ENCODE data around the gene APCDD1L.

APCDD1L gene

DNA sequence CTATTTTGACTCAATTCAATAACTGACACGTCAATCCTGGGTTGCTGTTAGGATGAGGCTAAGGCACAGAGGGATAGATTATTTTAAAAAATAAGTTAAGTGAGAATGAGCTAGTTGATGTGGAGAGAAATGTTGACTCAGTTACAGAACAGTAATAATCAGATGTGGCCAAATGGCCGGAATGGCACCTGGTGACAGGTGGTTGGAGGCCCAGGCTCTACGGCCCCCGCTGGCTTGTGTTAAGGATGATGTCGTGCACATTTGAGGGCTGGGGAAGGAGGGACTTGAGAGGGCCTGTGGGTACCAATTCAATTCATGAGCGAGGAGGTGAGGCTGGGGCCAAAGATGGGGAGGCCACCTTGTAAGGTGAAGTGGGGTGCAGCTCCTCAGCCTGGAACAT lies 31.7 kb downstream of the APCDD1L start:
- DNase-seq = no peak

DNA sequence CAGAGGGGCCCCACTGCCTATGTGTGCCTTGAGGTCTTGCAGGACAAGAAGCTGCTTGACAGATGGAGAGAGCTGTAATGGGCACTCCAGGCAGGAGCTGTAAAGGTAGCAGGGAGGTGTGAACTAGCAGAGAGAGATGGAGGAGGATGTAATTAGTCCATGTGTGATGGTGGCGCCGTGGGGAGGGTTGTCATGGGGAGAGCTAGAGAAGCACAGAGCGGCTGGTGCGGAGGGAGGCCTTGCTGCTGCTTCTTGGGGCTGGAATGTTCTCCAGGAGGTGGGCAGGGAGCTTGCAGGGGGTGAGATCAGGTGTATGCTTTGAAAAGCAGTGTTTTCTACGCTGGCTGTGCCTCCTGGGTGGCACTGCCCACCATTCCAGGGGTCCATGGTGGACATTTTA lies 32.1 kb downstream of the APCDD1L start:
- no peak for DNase-seq

DNA sequence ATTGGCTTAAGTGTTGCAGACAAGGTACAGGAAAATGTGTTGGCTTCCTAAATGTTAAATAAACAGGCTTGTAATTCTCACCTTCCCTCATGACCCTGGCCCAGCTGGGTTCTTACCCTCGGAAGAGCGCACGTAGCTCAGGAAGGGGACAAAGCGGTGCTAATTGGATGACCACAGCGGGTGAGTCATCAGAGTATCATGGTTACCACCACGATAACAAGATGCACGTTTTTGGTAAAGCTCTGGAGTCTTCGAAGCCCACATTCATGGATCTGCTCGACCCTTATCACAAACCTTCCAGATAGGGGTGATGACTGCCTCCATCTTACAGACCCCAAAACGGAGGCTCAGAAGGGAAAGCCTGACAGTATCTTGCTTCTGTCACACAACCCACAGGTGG lies 32.8 kb downstream of the APCDD1L start:
- no peak for DNase-seq

DNA sequence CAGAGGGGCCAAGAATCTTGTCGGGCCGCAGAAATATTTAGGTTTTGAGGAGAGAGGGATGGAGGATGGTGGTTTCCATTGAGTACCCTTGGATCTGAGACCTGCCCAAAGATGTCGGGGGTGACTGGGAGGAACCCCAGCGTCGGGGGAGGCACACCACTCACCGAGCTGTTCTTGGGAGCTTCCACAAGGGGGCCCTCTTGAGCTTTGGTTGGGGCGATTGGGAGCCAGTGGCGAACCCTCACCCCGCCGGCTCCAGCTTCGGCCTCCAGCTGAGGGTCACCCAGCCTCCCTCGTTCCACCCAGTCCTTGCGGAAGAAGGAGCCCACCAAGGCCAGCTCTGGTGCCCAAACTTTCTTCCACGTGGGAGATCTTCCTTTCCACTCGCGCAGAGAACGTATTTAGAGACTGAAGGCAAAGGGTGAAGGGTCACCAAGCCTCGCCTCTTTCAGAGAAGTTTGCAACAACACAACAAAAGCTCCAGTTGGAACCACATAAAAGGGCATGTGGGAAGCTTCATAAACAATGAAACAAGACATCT lies 33.6 kb downstream of the APCDD1L start:
- peak; percentile 56 to 61 for DNase-seq

DNA sequence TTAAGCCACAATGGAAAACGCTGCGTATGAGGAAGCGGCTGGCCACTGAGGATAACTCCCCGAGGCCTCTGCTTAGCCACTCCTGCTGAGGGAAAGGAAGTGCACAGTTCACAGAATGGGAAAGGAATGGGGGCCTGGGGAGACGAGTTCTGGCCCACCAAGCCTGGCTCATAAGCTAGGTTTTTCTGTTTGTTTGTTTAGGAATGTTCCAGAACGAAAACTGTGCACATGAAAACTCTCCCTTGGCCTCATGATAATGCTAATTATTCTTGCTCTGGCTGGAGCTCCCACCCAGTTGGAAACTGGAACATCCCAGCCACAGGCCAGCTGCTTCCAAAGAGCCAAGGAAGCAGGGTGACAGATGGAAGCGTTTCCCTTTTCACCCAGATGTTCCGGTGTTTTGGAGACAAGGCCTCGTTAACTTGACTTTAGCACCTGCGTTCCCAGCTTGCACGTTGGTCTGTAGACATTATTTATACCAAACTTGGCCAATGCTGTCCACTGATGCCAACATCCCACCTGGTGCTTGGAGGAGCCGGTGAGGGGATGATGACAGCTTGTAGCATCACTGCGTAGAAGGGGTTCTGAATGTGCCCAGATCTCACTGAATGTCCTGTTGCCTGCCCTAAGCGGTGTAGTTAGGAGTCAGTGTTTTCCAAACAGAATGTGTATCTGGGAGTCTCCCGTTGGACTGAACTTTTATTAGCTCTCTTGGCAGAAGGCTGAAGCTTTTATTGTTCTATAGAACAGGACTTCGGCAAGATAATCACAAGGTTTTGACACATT lies 34.5 kb downstream of the APCDD1L start:
- no peak for DNase-seq

DNA sequence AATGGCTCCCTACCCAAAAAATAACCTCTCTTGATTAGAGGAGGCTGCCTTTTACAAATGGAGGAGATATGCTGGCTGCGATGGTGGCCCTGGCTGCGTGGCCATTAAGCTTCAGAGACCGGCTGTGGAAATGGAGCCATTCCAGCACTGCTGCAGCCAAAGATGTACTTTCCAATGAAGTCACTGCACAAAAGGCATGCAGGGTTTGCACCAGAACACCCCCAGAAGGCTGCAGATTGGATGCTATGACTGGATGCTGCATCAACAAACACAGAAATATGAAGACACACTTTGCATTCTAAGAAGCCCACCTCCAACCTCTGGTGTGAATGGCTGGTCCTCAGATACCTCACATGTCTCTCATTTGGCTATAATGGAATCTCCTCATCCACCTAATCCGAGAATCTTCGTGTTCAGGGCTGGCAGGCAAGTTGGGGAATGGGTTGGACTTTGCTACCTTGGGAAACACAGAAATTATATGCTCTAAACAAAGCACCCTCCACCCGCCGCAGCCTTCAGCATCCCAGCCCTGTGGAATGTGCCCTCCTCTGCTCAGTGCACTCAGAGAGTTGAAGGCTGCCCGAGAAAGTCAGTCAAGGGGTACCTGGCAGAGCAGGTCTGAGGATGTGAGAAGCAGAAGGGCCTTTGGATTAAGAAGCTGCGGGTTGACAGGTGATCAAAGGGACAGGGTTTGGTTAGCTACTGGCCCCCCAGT lies 35.3 kb downstream of the APCDD1L start:
- DNase-seq = no peak

DNA sequence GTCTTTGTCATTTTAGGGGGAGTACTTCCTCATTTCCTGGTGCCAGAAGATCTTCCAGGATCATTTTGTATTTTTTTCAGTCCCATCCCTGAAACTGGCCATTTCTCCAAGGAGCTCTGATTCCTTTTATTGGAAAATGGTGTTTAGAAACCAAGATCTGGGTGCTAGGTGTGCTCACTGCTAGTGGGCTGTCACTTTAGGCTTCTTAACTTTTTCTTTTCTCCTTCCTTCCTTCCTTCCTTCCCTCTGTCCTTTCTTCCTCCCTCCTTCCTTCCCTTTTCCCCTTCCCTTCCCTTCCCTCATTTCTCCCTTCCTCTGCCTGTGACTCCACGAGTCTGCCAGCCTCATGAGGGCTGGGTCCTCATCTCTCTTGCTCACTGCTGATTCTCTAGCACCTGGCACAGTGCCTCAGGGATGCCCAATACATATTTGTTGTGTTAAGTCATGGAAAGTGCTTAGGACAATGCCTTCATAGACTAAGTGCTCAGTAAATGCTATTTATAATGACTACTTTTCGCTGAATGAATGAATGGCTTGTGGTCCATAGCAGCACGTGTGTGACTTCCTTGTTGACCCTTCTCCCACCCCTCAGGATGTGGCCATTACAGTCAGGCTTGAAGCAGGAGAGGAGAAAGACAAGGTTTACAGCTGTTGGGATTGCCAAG lies 36.9 kb downstream of the APCDD1L start:
- no peak for DNase-seq

DNA sequence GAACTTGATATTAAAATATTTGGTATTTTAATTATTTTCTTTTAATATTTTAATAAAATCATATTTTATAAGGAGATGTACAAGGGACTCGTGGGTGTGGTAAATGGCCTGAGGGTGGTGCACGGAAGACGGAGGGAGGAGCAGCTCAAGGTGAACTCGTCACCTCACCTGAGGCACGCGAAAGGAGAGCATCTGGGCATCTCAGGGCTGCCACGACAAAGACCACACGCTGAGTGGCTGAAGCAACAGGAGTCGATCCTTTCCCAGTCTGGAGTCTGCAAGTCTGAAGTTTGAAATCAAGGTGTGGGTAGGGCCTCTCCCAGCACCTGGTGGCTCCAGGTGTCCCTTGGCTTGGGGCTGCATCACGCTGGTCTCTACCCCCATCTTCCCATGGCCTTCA lies 39.7 kb downstream of the APCDD1L start:
- DNase-seq = no peak

DNA sequence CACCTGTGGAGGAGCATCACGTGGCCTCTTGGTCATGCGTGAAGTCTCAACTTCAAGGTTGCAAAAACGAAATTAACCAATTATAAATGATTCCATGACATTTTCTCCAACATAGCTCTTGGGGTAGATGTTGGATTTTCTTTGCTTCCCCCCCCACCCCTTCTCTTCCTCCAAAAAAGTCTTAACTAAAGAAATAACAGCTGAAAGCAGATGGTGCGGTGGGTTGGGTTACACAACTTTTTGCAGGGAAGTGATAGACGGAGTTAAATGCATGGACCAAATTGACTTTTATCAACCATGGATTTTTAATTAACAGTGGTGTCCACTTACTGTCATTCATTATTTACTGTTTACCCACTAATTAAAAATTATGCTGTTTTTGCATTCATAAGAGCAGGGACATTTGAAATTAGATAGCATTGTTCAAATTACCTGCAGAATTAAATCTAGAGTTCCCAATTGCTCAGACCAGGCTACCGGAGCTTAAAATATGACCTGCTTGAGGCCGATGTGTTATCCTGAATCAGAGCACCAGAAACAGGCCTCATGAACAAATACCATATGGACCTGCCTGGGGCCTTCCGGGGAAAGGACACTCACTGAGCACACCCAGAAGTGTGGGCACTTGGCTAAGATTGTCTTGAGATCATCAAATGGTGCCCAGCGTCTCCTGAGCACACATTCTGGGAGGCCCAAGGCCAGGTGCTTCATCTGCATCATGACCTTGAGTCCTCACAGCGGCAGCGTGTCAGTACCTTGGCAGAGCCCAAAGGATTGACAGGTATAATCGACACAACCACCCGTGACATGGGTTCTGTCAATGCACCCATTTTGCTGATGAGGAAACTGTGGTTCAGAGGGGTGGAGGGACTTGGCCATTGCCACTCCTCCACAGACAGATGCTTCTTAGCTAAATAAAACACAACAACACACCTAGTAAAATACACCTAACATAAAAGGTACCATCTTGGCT lies 41.5 kb downstream of the APCDD1L start:
- no peak for DNase-seq

DNA sequence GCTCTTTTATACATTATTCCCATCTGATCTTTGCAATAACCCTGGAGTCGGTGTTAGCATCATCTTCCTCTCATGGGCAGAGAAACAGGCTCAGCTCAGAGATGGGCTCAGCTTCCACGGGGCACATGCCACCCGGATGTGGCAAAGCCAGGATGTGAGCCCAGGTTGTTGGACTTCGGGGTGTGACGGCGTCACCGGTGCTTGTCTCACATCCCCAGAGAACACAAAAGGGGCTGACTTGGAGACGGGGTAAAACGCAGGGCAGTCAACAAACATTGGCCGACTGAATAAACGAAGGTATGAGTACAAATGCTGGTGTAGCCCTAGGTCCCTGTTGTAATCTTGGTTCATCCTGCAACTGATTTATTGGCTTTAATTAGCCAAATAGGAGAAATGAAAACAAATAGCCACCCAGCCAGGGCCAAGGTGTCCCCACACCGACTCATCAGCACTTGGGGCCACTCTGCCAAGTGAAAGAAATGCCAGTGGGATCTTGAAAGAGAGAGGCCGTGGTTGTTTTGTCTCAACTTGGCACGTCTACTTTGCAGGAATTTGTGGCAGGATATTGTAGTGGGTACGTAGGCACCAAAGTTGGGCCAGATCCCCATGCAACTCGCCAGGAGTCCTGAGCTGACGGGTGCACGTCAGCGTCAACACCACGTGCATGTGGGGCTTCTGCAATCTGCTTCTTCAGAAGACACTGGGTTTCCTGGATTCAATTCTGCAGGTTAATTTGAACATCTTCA lies 42.8 kb downstream of the APCDD1L start:
- DNase-seq = no peak

DNA sequence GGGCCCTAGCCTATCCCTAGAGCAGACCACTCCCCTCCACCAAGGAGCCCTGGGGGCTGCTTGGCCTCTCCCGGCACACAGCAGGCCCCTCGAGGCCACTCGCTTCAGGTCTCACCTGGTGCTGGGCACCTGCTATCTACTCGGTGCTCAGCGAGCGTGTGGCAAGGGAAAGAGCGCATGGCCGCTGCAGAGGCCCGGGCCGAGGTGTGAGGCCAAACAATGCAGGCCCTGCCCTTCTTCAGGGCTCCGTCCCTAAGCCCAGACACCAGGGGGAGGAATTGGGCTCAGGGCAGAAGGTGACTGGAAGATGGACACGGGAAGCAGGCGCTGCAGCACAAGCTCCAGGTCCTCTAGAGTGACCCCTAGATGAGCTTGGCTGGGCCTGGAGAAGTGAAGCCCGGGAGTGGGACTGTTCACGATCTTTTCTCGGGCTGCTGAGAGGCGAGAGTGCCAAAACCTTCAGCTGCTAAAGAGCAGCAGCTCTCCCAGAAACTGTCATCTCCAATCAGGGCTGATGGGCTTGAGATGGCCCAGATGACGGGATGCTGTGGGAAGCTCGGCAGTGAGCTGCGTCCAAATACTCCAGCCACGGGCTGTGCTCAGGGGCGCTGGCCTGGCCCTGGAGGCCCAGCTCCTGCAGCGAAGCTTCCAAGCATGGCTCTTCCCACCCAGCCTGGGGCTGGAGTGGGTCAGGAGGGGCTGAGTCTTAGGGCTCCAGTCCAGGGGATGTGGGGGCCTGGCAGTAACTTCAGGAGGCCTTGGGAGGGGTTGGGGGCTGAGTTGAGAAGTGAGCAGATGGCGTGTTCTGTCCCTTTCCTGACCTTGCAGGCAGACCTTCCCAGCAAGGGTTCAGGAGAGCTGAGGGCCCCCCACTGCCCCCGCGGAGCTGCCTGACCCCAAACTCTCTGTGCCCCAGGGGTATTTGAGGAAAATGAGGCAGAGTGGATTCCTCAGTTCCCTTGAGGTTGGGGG lies 43.7 kb downstream of the APCDD1L start:
- DNase-seq = no peak

DNA sequence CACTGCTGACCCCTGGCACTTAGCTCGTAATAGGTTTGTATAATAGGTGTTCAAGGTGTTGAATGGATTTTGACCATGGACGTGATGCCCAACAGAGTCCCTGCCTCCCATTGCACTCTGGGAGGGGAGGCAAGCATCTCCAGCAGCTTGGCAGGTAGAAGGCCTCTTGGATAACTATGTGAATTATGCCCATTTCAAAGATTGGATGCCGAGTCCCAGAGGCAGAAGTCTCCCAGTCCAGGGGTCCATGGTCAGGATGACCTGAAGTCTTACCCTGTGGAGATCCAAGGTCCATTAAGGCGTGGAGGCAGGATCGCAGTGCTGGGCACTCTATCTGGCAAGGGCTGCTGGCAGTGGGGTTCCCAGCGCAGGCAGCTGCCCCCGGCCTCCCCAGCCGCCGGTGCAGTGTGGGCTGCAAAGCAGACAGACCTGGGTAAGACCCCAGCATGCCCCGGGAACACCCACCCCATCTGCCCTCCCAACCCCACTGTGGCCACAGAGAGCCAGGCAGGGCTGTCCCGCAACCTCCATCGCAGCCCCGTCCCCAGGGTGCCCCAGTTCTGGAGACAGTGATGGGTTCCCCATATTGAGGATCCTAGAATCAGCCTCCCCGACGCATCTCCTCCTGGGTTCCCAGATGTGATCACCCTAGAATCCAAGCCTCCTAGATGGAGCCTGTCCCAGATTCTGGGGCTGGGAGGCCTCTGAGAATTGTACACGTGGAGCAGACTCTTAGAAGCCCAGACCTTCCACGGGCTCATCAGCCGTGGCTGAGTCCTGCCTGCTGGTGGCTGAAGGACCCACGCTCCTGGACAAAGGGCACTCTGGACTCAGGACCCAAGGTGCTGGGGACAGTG lies 44.6 kb downstream of the APCDD1L start:
- DNase-seq = no peak

DNA sequence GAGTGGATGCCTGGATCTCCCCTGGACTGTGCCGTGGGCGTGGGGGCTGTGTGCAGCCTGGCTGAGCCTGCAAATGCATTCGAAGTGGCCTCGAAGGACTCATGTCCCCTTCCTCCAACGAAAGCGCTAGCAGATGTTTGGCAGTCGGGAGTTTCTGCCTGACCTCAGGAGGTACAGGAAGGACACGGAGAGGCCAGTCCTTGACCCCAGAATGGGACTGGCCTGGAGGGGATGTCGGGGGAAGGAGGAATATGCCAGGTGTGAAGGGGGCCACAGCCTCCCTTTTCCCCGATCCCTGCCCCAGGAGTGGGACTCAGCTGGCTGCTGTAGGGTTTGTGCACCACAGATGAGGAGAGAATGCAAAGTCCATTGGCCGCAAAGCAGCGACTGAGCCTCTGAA lies 45.6 kb downstream of the APCDD1L start:
- DNase-seq = no peak

DNA sequence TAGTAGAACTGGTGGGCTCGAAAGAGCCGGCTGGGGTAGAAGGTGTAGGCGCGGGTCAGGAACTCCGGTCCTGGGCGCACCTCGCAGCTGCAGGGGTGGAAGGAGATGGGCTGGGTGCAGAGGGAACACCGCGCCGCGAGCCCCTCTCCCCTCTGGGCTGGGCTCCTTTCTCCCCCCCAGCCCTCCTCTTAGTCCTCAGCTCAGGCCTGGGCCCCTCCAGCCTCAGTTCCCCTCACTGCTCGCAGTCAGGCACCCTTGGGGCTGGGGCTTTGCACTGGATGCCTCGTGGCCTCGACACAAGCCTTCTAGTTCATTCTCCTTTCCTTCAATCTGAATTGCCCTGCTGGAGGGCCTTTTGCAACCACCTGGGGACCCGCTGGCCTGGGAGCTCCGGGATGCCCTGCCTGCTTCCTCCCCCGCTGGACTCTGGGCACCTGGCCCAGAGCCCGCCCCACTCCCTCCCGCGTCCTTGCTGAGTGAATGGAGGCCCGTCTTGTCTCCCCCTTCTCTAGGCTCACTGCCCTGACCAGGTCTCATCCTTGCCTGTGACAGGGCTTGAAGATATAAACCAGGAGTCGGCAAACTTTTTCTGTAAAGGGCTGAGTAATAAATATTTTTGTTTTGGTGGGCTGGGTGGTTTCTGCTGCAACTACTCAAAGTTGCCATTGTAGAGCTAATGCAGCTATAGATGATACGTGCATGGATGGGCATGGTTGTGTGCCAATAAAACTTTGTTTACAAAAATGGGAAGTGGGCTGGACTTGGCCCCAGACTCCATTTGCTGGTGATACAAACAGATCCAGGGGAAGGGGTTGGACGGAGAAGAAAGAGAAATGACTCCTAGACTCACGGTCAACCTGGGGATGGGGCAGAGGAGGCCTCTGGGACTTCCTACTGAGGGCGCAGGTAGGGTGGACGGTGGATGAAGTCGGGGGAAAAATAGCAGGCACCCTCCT lies 47.3 kb downstream of the APCDD1L start:
- no peak for DNase-seq

DNA sequence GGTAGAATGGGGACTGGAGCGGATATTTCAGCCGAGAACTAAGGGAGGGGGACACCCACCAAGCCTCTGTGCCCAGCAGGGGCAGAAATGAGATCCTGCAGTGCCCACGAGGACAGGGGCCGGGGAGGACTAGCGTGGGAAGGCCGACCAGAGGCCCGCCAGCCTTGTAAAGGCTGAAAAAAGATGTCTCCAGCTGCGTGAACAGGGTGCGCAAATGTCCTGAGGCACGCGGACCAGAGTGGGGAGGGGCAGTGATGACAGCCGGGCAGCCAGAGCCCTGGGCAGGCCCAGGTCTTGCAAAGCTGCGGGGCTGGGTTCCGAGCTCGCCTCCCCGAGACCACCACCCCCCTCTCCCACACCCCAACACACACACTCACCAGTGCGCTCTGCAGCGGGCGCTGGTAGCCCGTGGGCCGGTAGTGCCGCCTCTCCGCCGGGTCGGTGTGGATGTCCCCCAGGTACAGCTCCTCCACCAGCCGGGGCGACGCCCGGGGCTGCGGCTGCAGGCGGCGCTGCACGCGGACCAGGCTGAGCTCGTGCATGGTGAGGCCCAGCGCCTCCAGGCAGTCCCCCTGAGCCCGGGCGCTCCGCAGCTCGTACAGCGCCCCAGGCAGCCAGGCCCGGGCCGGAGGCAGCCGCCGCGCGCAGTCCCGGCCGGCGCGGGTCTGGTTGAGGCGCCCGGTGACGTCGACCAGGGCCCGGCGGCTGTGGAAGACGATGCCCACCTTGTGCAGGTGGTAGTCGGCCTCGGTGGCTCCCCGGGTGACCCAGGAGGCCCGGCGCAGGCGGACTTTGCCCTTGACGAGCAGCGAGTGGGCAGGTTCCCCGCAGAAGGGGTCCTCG lies 48.2 kb downstream of the APCDD1L start:
- DNase-seq = no peak

DNA sequence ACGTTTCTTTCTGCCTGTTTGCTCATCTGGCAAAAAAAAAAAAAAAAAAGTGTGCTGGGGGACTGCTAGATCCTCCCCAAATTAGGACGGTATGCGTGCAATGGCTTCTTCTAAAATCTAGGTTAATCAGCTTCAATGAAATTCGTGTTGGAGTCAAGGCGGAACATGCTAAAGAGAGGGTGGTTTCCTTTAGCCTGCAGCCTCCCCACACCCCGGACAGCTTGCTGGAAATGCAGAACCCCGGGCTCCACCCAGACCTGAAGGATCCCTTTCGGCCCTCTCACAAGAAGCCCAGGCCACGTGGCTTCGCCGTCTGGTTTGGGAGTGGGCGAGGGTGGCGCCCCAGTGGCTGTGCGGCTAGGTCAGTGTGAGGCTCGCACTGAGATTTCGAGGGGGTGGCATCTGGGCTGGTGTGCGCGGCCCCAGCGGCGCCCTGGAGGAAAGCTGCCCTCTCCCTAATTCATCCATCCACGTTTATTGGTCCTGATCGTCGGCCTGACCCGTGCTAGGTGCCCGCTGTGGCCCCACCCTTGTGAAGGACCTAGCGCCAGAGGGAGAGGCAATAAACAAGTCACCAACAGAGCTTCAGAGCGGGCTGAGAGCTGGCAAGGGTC lies 49.0 kb downstream of the APCDD1L start:
- DNase-seq = no peak

DNA sequence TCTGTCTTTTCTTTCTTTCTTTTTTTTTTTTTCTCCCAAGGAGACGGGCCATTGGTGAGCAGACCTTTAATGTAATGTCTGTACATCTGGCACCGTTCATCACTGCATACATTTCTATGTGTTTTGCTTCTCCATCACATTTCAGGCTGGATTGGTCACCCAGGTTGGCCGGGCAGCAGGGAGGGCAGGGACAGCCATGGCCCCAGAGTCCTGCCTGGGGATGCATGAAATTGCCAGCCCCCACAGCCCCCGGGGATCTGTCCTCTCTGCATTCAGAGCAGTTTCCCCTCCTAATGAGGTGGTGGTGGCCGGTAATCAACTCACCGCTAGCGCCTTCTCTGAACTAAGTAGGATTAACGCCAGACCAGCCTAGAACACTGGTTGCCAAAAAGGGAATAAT lies 50.4 kb downstream of the APCDD1L start:
- DNase-seq = no peak
